ENCODE data around the gene STAC2. TPM values are rescaled to one million over a fixed set of nuclear protein-coding genes. Genes with fewer than 3 reads are reported as not detected.

STAC2 gene
- total RNA-seq, 1 donor from 2014 or later = not detected

GRCh38 chr17:39165841-39166349 is 59.9 kb downstream of the STAC2 start, which contains the start of gene ARL5C:
ARL5C (minus strand) TSS chr17:39166161; CDS start chr17:39165760, 401 bp downstream.
- H3K9me3 Mint-ChIP-seq (ENCODE audit: unreplicated experiment) = no peaks in the 10 kb centered on the region
- no peak within 1 kb of the TSS for H3K27ac Mint-ChIP-seq (ENCODE audit: unreplicated experiment)
- TF ChIP-seq CTCF (IDR thresholded peaks at IDR 0.05; ENCODE audit: unreplicated experiment) = no peak
- H3K4me3 Mint-ChIP-seq (ENCODE audit: unreplicated experiment) = peak within 1 kb of the TSS; percentile 93
- peaks cover 3% of the 10 kb centered on the region for H3K36me3 Mint-ChIP-seq (ENCODE audit: low read depth, unreplicated experiment)
- peaks cover 8% of the 10 kb centered on the region for H3K27me3 Mint-ChIP-seq (ENCODE audit: unreplicated experiment)
- no peak for DNase-seq (ENCODE audit: low spot score)
- peaks cover 16% of the 10 kb centered on the region for H3K4me1 Mint-ChIP-seq (ENCODE audit: unreplicated experiment)

GRCh38 chr17:39165178-39165840 is 60.4 kb downstream of the STAC2 start:
- Mint-ChIP-seq H3K27ac (ENCODE audit: unreplicated experiment) (no peak overlapping the region), H3K27me3 (ENCODE audit: unreplicated experiment) (peaks cover 7% of the 10 kb centered on the region)
- peak; percentile 22 for DNase-seq (ENCODE audit: low spot score)

GRCh38 chr17:39164675-39165143 is 61.0 kb downstream of the STAC2 start:
- H3K4me1 Mint-ChIP-seq (ENCODE audit: unreplicated experiment) = peaks cover 16% of the 10 kb centered on the region
- H3K36me3 Mint-ChIP-seq (ENCODE audit: low read depth, unreplicated experiment) = peaks cover 3% of the 10 kb centered on the region
- no peaks in the 10 kb centered on the region for H3K9me3 Mint-ChIP-seq (ENCODE audit: unreplicated experiment)
- peak; percentile 74 for DNase-seq (ENCODE audit: low spot score)
- peak overlapping the region; percentile 93 for H3K4me3 Mint-ChIP-seq (ENCODE audit: unreplicated experiment)
- no peak overlapping the region for H3K27ac Mint-ChIP-seq (ENCODE audit: unreplicated experiment)
- peak; percentile 72 for TF ChIP-seq CTCF (IDR thresholded peaks at IDR 0.05; ENCODE audit: unreplicated experiment)
- peaks cover 7% of the 10 kb centered on the region for H3K27me3 Mint-ChIP-seq (ENCODE audit: unreplicated experiment)

More at GRCh38 chr17:39165178-39165840, 60.4 kb downstream of the STAC2 start:
- Mint-ChIP-seq H3K4me3 (ENCODE audit: unreplicated experiment) (peak overlapping the region; percentile 93), H3K9me3 (ENCODE audit: unreplicated experiment) (no peaks in the 10 kb centered on the region), H3K36me3 (ENCODE audit: low read depth, unreplicated experiment) (peaks cover 3% of the 10 kb centered on the region), H3K4me1 (ENCODE audit: unreplicated experiment) (peaks cover 16% of the 10 kb centered on the region)
- TF ChIP-seq CTCF (IDR thresholded peaks at IDR 0.05; ENCODE audit: unreplicated experiment) = no peak

- no peaks in the 10 kb centered on the region for H3K9me3 Mint-ChIP-seq (ENCODE audit: unreplicated experiment)
- no peak for TF ChIP-seq CTCF (IDR thresholded peaks at IDR 0.05; ENCODE audit: unreplicated experiment)
- no peak overlapping the region for H3K4me3 Mint-ChIP-seq (ENCODE audit: unreplicated experiment)
- H3K27me3 Mint-ChIP-seq (ENCODE audit: unreplicated experiment) = peaks cover 7% of the 10 kb centered on the region
- no peak for DNase-seq (ENCODE audit: low spot score)
- no peak overlapping the region for H3K27ac Mint-ChIP-seq (ENCODE audit: unreplicated experiment)
- peaks cover 14% of the 10 kb centered on the region for H3K4me1 Mint-ChIP-seq (ENCODE audit: unreplicated experiment)
- no peaks in the 10 kb centered on the region for H3K36me3 Mint-ChIP-seq (ENCODE audit: low read depth, unreplicated experiment)
Observed at GRCh38 chr17:39161962-39162361, 63.8 kb downstream of the STAC2 start.

Other genes starting within 250 kb of the STAC2 start
- 3.7 TPM for gene PLXDC1, start 74.3 kb downstream of the STAC2 start, total RNA-seq (ENCODE audit: unreplicated experiment)
- not detected for gene ARL5C, start 59.8 kb downstream of the STAC2 start, total RNA-seq (ENCODE audit: unreplicated experiment)
- gene CACNB1, start 28.3 kb downstream of the STAC2 start, total RNA-seq (ENCODE audit: unreplicated experiment) = 10.2 TPM
- 1,851 TPM for gene RPL19, start 25.7 kb downstream of the STAC2 start, total RNA-seq (ENCODE audit: unreplicated experiment)
- 26.6 TPM for gene FBXL20, start 175.7 kb upstream of the STAC2 start, total RNA-seq (ENCODE audit: unreplicated experiment)
- gene MED1, start 225.3 kb upstream of the STAC2 start, total RNA-seq (ENCODE audit: unreplicated experiment) = 45.8 TPM
- 63.0 TPM for gene CDK12, start 235.5 kb upstream of the STAC2 start, total RNA-seq (ENCODE audit: unreplicated experiment)

Measured in endothelial cell (in vitro differentiated cells).